Common myeloid progenitor, CD34-positive (primary cell): ENCODE measurements around the gene MRAP2.

Experiments
- CTCF ChIA-PET: fragments of 350-600 bp; sonication (Branson Sonifier 250); formaldehyde crosslinking; loops from one replicate; lab custom pipeline; 2021; ENCODE audit warnings: antibody characterized with exemption; lab: Charles Lee
- POLR2A ChIA-PET: fragments of 350-600 bp; sonication (Branson Sonifier 250); formaldehyde crosslinking; loops from one replicate; lab custom pipeline; 2021; ENCODE audit warnings: antibody characterized with exemption; lab: Charles Lee
- DNase-seq, 3 donors: peaks; one replicate each; pipeline versions ENCODE4 v3.0.0 to v3.0.0-alpha.2; 2013
- H3K27ac ChIP-seq, 2 experiments: 1 replicate in 1 of 2; 2 replicates in 1 of 2; pipeline ENCODE4 v1.7.0; 2013; ENCODE audit warnings: inconsistent platforms in 2 of 2, low read length in 2 of 2, mild to moderate bottlenecking in 2 of 2, low read depth in 1 of 2, moderate library complexity in 1 of 2; ENCODE audit not compliant: severe bottlenecking in 2 of 2, insufficient read depth in 1 of 2, poor library complexity in 1 of 2
- H3K27me3 ChIP-seq, 5 experiments: replicated peaks in 2 of 5; 1 replicate in 3 of 5; 2 replicates in 2 of 5; pipeline versions ENCODE4 v1.6.1 to v1.7.0; 2013; ENCODE audit warnings: low read length in 4 of 5, mild to moderate bottlenecking in 2 of 5, moderate library complexity in 2 of 5, inconsistent platforms in 1 of 5; ENCODE audit not compliant: insufficient read depth in 5 of 5, control insufficient read depth in 4 of 5
- H3K36me3 ChIP-seq, 4 experiments: 1 replicate in 2 of 4; 2 replicates in 2 of 4; pipeline versions ENCODE4 v1.6.1 to v1.7.0; 2013; ENCODE audit warnings: low read length in 3 of 4, control low read depth in 1 of 4, mild to moderate bottlenecking in 1 of 4; ENCODE audit not compliant: control insufficient read depth in 4 of 4, insufficient read depth in 4 of 4
- H3K4me1 ChIP-seq, 4 experiments: 1 replicate in 3 of 4; 2 replicates in 1 of 4; pipeline versions ENCODE4 v1.6.1 to v1.7.1; 2013; ENCODE audit warnings: low read length in 3 of 4, mild to moderate bottlenecking in 3 of 4, control low read depth in 1 of 4, inconsistent platforms in 1 of 4, moderate library complexity in 1 of 4; ENCODE audit not compliant: control insufficient read depth in 4 of 4, insufficient read depth in 4 of 4; ENCODE audit errors: control extremely low read depth in 1 of 4
- H3K4me3 ChIP-seq, 7 experiments: 1 replicate in 4 of 7; 2 replicates in 3 of 7; pipeline versions ENCODE4 v1.5.1 to v1.7.0; 2013; ENCODE audit warnings: mild to moderate bottlenecking in 7 of 7, low read length in 6 of 7, moderate library complexity in 6 of 7, inconsistent platforms in 2 of 7, low read depth in 2 of 7, control low read depth in 1 of 7; ENCODE audit not compliant: insufficient read depth in 4 of 7, control insufficient read depth in 1 of 7; ENCODE audit errors: extremely low read depth in 1 of 7
- H3K9me3 ChIP-seq, 5 experiments: 1 replicate in 4 of 5; 2 replicates in 1 of 5; pipeline versions ENCODE4 v1.6.1 to v1.7.1; 2013; ENCODE audit warnings: low read length in 4 of 5, mild to moderate bottlenecking in 2 of 5, inconsistent platforms in 1 of 5, low read depth in 1 of 5, moderate library complexity in 1 of 5; ENCODE audit not compliant: control insufficient read depth in 4 of 5, insufficient read depth in 2 of 5; ENCODE audit errors: control extremely low read depth in 1 of 5
- WGBS: methylation state at CpG from one replicate; pipeline ENCODE4 v1.1.5; 2013; ENCODE audit not compliant: insufficient coverage; 5-methylcytosine and 5-hydroxymethylcytosine counted together

MRAP2 gene

GRCh38 chr6:84003131-84003530 is 30.4 kb upstream of the MRAP2 start:
- POLR2A ChIA-PET, result no interaction called here
- H3K4me3 ChIP-seq, result no peak overlapping the region
- H3K27me3 ChIP-seq, result no peaks in the 10 kb centered on the region
- no CpG with 5 or more reads among the region's 1 CpG for WGBS
- no peaks in the 10 kb centered on the region for H3K4me1 ChIP-seq
- DNase-seq, result no peak
- CTCF ChIA-PET, result no interaction called here
- no peaks in the 10 kb centered on the region for H3K9me3 ChIP-seq
- H3K27ac ChIP-seq, result no peak overlapping the region
- no peaks in the 10 kb centered on the region for H3K36me3 ChIP-seq

GRCh38 chr6:84003654-84004053 is 29.9 kb upstream of the MRAP2 start:
- ChIA-PET POLR2A (no interaction called here), CTCF (no interaction called here)
- Histone ChIP-seq H3K36me3 (no peaks in the 10 kb centered on the region), H3K4me3 (no peak overlapping the region), H3K4me1 (no peaks in the 10 kb centered on the region), H3K27ac (no peak overlapping the region), H3K27me3 (no peaks in the 10 kb centered on the region), H3K9me3 (no peaks in the 10 kb centered on the region)
- no peak for DNase-seq
- no CpG with 5 or more reads among the region's 4 CpGs for WGBS

- H3K27me3 ChIP-seq, result no peaks in the 10 kb centered on the region
- WGBS, result 50% methylated on average over 5 of the region's 5 CpGs
- no peaks in the 10 kb centered on the region for H3K36me3 ChIP-seq
- no peak overlapping the region for H3K4me3 ChIP-seq
- DNase-seq, result peak in 2 of 3 donors; percentile 11 to 24
- no peaks in the 10 kb centered on the region for H3K9me3 ChIP-seq
- H3K27ac ChIP-seq, result no peak overlapping the region
- ChIA-PET POLR2A (no interaction called here), CTCF (no interaction called here)
- H3K4me1 ChIP-seq, result no peaks in the 10 kb centered on the region
Observed at GRCh38 chr6:84007871-84008270, 25.7 kb upstream of the MRAP2 start.

GRCh38 chr6:84013354-84013753 is 20.2 kb upstream of the MRAP2 start:
- no peaks in the 10 kb centered on the region for H3K9me3 ChIP-seq
- POLR2A ChIA-PET, result no interaction called here
- WGBS, result 100% methylated on average over 1 of the region's 2 CpGs
- H3K36me3 ChIP-seq, result no peaks in the 10 kb centered on the region
- H3K27me3 ChIP-seq, result no peaks in the 10 kb centered on the region
- H3K4me1 ChIP-seq, result no peaks in the 10 kb centered on the region
- no peak for DNase-seq
- CTCF ChIA-PET, result no interaction called here
- no peak overlapping the region for H3K27ac ChIP-seq
- H3K4me3 ChIP-seq, result no peak overlapping the region

DNA sequence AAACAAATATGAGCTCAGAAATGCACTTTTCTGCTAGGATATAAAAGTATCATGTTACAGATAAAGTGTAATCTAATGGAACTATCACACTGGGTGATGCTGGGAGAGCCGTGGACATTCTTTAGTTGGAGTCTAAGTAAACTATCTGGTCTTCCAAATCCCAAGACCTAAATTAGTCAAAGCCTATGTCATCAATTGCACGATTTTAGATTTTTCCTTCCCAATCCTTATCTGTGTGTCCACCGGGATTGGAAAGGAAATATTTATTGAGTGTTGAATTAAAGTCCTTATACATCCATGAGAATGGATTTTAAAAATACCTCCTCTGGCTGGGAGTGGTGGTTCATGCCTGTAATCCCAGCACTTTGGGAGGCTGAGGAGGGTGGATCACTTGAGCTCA is 19.6 kb upstream of the MRAP2 start:
- H3K4me1 ChIP-seq, result no peaks in the 10 kb centered on the region
- H3K27me3 ChIP-seq, result peaks cover 0 to 2% (median 0%) of the 10 kb centered on the region in 5 experiments
- 100% methylated on average over 1 of the region's 3 CpGs for WGBS
- ChIA-PET POLR2A (no interaction called here), CTCF (no interaction called here)
- H3K36me3 ChIP-seq, result no peaks in the 10 kb centered on the region
- no peak for DNase-seq
- H3K27ac ChIP-seq, result no peak overlapping the region
- no peak overlapping the region for H3K4me3 ChIP-seq
- no peaks in the 10 kb centered on the region for H3K9me3 ChIP-seq

- no CpG with 5 or more reads among the region's 1 CpG for WGBS
- ChIA-PET CTCF (no interaction called here), POLR2A (no interaction called here)
Observed at GRCh38 chr6:84016029-84016428, 17.5 kb upstream of the MRAP2 start.

DNA sequence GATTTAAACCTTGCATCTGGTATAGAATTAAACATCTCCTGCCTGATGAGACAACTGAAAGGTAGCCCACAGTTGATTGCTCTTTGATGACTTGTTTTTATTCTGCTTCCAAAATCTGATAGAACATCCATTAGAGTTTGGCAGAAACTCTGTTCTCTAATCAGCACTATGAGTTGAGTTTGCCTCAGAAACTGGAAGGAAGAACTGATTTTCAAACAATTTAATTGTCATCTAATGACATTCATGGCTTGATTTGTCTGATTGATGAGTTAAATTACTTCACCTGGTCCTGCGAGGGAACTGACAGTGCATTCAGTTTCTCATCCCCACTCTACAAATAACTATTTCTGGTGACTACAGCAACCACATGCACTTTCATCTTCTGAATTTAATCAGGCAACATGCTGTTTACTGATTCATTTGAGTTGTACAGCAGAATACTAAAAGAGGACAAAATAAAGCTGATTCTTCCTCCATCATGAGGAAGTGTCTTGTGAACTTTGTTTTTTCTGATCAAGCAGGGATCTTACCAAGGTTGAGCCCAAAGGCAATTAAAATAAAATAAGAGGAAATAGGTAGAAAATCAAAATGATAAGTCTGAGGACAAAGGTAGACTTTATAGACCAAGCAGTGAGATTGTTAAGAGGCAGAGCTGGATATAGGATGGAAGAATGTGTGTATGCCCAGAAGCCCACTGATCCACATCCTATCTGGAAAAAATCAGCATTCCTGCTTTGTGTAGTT is 15.7 kb upstream of the MRAP2 start:
- Histone ChIP-seq H3K36me3 (no peaks in the 10 kb centered on the region), H3K4me1 (no peaks in the 10 kb centered on the region), H3K27ac (no peak overlapping the region), H3K9me3 (no peaks in the 10 kb centered on the region), H3K4me3 (no peak overlapping the region), H3K27me3 (peaks cover 0 to 5% (median 0%) of the 10 kb centered on the region in 5 experiments)
- ChIA-PET POLR2A (no interaction called here), CTCF (no interaction called here)
- DNase-seq, result no peak
- WGBS, result no CpG with 5 or more reads among the region's 1 CpG

More at GRCh38 chr6:84016029-84016428, 17.5 kb upstream of the MRAP2 start:
- no peak overlapping the region for H3K27ac ChIP-seq
- no peaks in the 10 kb centered on the region for H3K9me3 ChIP-seq
- DNase-seq, result no peak
- no peaks in the 10 kb centered on the region for H3K36me3 ChIP-seq
- no peak overlapping the region for H3K4me3 ChIP-seq
- peaks cover 0 to 5% (median 0%) of the 10 kb centered on the region in 5 experiments for H3K27me3 ChIP-seq
- H3K4me1 ChIP-seq, result no peaks in the 10 kb centered on the region
